Hippocampal formation (tissue), 2 donors: ENCODE data around the gene SGO2.
"Not testable (repeated sequence)": the region's sequence is repeated elsewhere in the genome, so short reads cannot be mapped to it uniquely, and the experiment has no call there.

Experiments
- DNase-seq, 2 donors: peaks; one replicate each; lab custom pipeline; 2025; lab: John Stamatoyannopoulos, UW

The SGO2 gene

GRCh38 chr2:200619279-200619678, 93.3 kb downstream of the SGO2 start:
- DNase-seq: no peak

- no peak for DNase-seq
Observed at GRCh38 chr2:200620606-200621390, 94.8 kb downstream of the SGO2 start.

- DNase-seq: no peak
Observed at GRCh38 chr2:200622106-200622505, 96.1 kb downstream of the SGO2 start.

GRCh38 chr2:200624026-200624425, 98.0 kb downstream of the SGO2 start:
- DNase-seq: no peak

GRCh38 chr2:200624658-200625057, 98.7 kb downstream of the SGO2 start:
- no peak for DNase-seq

GRCh38 chr2:200625282-200625681, 99.3 kb downstream of the SGO2 start:
- no peak for DNase-seq

- DNase-seq: no peak
Observed at GRCh38 chr2:200625958-200626363, 100.0 kb downstream of the SGO2 start.

GRCh38 chr2:200627110-200627770, 101.2 kb downstream of the SGO2 start:
- DNase-seq: no peak

GRCh38 chr2:200628461-200628860, 102.5 kb downstream of the SGO2 start:
- not testable (repeated sequence) for DNase-seq

- DNase-seq: no peak
Observed at GRCh38 chr2:200631287-200631686, 105.3 kb downstream of the SGO2 start.
